NT2/D1 (cell line): ENCODE measurements around the gene MT1E.
"Not testable (repeated sequence)": the region's sequence is repeated elsewhere in the genome, so short reads cannot be mapped to it uniquely, and the experiment has no call there.

Experiments used
- DNase-seq: peaks from one replicate; pipeline ENCODE4 v3.0.0-alpha.2; 2011; ENCODE audit warnings: low read depth, low spot score
- H3K27me3 ChIP-seq: 2 replicates; pipeline ENCODE4 v1.6.0; 2011; ENCODE audit warnings: mild to moderate bottlenecking; ENCODE audit not compliant: insufficient read length, insufficient read depth
- H3K36me3 ChIP-seq: 2 replicates; pipeline ENCODE4 v1.6.1; 2011; ENCODE audit warnings: mild to moderate bottlenecking, low read length, mixed read lengths; ENCODE audit not compliant: insufficient read depth, insufficient read length
- H3K4me1 ChIP-seq: 2 replicates; pipeline ENCODE4 v1.5.1; 2011; ENCODE audit not compliant: insufficient read depth, insufficient read length
- H3K4me3 ChIP-seq: 2 replicates; pipeline ENCODE4 v1.5.1; 2011; ENCODE audit warnings: low read depth; ENCODE audit not compliant: insufficient read length
- H3K9ac ChIP-seq: 2 replicates; pipeline ENCODE4 v1.6.0; 2011; ENCODE audit warnings: low read depth; ENCODE audit not compliant: insufficient read length
- H3K9me3 ChIP-seq: 2 replicates; pipeline ENCODE4 v1.5.1; 2011; ENCODE audit warnings: mild to moderate bottlenecking, low read length; ENCODE audit not compliant: insufficient read depth
- SUZ12 ChIP-seq: IDR thresholded peaks from 2 replicates; pipeline ENCODE4 v1.6.1; 2011; ENCODE audit not compliant: insufficient read length, insufficient read depth; ENCODE audit errors: extremely low read depth
- YY1 ChIP-seq: IDR thresholded peaks from 2 replicates; pipeline ENCODE4 v1.6.1; 2011; ENCODE audit not compliant: insufficient read length, insufficient read depth
- ZNF274 ChIP-seq: IDR thresholded peaks from 2 replicates; pipeline ENCODE4 v1.6.1; 2011; ENCODE audit warnings: mild to moderate bottlenecking, low read depth, low read length

The MT1E gene

GRCh38 chr16:56625140-56625942, at the start of gene MT1E:
MT1E (plus strand) TSS chr16:56625781; CDS start chr16:56625852, 71 bp downstream.
- Histone ChIP-seq H3K4me3 (peak within 1 kb of the TSS; percentile 67), H3K27me3 (peaks cover 31% of the 10 kb centered on the region), H3K4me1 (peaks cover 8% of the 10 kb centered on the region), H3K36me3 (peaks cover 10% of the 10 kb centered on the region), H3K9ac (peak within 1 kb of the TSS; percentile 90), H3K9me3 (no peaks in the 10 kb centered on the region)
- no peak for DNase-seq
- no peak for TF ChIP-seq SUZ12
- TF ChIP-seq YY1, result no peak
- TF ChIP-seq ZNF274, result no peak

DNA sequence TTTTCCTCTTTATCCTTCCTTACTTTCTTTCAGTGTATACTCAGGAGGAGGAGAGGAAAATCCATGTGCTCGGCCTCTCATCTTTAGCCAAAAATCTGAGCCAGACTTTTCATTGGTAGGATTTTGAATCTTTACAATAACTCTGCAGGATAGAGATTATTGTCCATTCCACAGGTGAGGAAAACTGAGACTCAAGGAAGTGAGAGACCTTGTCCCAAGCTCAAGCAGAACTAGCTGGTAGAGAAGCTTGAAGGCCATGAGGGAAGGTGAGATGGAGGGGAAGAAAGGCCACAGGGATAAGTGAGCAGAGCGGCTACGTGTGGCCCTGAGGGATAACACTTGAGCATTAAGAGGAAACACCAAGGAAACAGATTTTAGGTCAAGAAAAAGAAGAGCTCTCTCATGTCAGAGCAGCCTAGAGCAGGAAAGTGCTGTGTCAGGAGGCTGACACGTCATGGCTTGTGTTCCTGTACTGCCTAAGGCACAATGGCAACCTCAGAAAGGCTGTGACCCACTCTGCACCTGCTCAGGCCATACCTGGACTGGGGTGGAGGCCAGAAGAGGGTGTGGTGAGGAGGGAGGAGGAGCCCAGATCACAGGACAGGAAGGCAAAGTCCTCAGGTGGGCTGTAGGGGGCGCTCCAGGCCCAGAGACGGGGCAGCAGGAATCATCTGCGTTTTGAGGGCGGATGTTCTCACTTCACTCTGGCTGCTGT, 48.8 kb upstream of the MT1E start:
- Histone ChIP-seq H3K9ac (no peak overlapping the region), H3K4me1 (peaks cover 1% of the 10 kb centered on the region), H3K4me3 (no peak overlapping the region), H3K36me3 (no peaks in the 10 kb centered on the region), H3K9me3 (0 out of 2 replicates have a peak, but pooled peaks cover 6% of the 10 kb centered on the region), H3K27me3 (no peaks in the 10 kb centered on the region)
- peak; percentile 59 for DNase-seq
- no peak for TF ChIP-seq SUZ12
- no peak for TF ChIP-seq ZNF274
- no peak for TF ChIP-seq YY1

DNA sequence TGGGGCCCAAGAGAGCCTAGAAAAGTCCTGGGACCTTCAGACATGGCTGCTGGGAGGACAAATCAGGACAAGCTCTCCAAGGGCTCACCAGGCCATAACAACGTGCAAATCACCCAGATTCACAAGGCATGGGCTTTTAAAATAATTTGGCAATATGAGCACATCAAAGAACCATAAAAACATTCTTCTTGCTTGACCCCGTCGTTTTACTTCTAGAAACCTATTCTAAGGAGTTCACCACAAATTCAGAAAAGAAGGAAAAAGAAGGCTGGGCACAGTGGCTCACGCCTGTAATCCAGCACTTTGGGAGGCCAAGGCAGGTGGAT, 48.3 kb upstream of the MT1E start:
- H3K27me3 ChIP-seq, result no peaks in the 10 kb centered on the region
- H3K4me1 ChIP-seq, result no peaks in the 10 kb centered on the region
- H3K9me3 ChIP-seq, result 0 out of 2 replicates have a peak, but pooled peaks cover 6% of the 10 kb centered on the region
- H3K9ac ChIP-seq, result no peak overlapping the region
- H3K4me3 ChIP-seq, result no peak overlapping the region
- DNase-seq, result no peak
- TF ChIP-seq YY1 (no peak), ZNF274 (no peak), SUZ12 (no peak)
- no peaks in the 10 kb centered on the region for H3K36me3 ChIP-seq

- TF ChIP-seq YY1 (no peak), ZNF274 (no peak), SUZ12 (no peak)
- no peak for DNase-seq
- H3K36me3 ChIP-seq, result no peaks in the 10 kb centered on the region
- no peaks in the 10 kb centered on the region for H3K4me1 ChIP-seq
- H3K9ac ChIP-seq, result no peak overlapping the region
- peaks cover 7% of the 10 kb centered on the region for H3K27me3 ChIP-seq
- 0 out of 2 replicates have a peak, but pooled peaks cover 6% of the 10 kb centered on the region for H3K9me3 ChIP-seq
- no peak overlapping the region for H3K4me3 ChIP-seq
Observed at GRCh38 chr16:56580391-56581048, 45.1 kb upstream of the MT1E start.

DNA sequence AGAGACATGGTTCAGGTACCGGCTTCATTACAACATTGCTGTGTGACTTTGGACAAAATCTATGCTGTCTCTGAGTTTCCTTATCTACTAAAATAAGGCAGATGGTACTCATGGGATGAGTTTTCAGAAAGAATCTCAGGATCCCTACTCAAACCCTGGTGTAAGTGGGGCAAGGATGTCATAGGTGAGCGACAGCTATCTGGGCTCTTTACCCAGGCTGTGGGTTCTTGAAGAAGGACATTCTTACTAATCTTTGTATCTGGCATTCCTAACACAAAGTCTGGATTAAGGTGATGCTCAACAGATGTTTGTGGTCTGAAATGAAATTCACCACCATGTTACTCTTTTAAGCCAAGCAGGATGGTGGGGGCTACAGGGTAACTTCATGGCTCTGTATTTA, 42.7 kb upstream of the MT1E start:
- H3K36me3 ChIP-seq, H3K9me3 ChIP-seq, DNase-seq, H3K4me3 ChIP-seq, H3K4me1 ChIP-seq, H3K9ac ChIP-seq: not testable (repeated sequence)
- H3K27me3 ChIP-seq, result peaks cover 27% of the 10 kb centered on the region

- H3K27me3 ChIP-seq, result peaks cover 34% of the 10 kb centered on the region
- no peak for DNase-seq
- no peaks in the 10 kb centered on the region for H3K9me3 ChIP-seq
- no peaks in the 10 kb centered on the region for H3K4me1 ChIP-seq
- H3K9ac ChIP-seq, result no peak overlapping the region
- no peak overlapping the region for H3K4me3 ChIP-seq
- no peaks in the 10 kb centered on the region for H3K36me3 ChIP-seq
- no peak for TF ChIP-seq ZNF274
- no peak for TF ChIP-seq YY1
- no peak for TF ChIP-seq SUZ12
Observed at GRCh38 chr16:56583351-56584168, 42.0 kb upstream of the MT1E start.
